GM21528 (cell line): ENCODE results near the gene FADS3.

Source experiments
- ATAC-seq: cut with Tn5 transposase; IDR thresholded peaks from one replicate; pipeline ENCODE4 v1.9.1; 2021; ENCODE audit warnings: mild to moderate bottlenecking, moderate library complexity; ENCODE audit not compliant: unreplicated experiment, low FRiP score

Gene FADS3

GRCh38 chr11:61914471-61915171 lies 23.3 kb upstream of the FADS3 start:
- no peak for ATAC-seq

- ATAC-seq, result no peak
These were observed 22.5 kb upstream of the FADS3 start for GRCh38 chr11:61913699-61914395.

GRCh38 chr11:61912991-61913698 lies 21.8 kb upstream of the FADS3 start:
- no peak for ATAC-seq

GRCh38 chr11:61912530-61912898 lies 21.2 kb upstream of the FADS3 start:
- no peak for ATAC-seq

GRCh38 chr11:61911701-61912529 lies 20.6 kb upstream of the FADS3 start:
- ATAC-seq, result no peak

- no peak for ATAC-seq
These were observed 19.9 kb upstream of the FADS3 start for GRCh38 chr11:61911128-61911700.

GRCh38 chr11:61910187-61911127 lies 19.1 kb upstream of the FADS3 start:
- ATAC-seq, result no peak

GRCh38 chr11:61908730-61909316 lies 17.5 kb upstream of the FADS3 start:
- no peak for ATAC-seq

- ATAC-seq, result no peak
These were observed 16.8 kb upstream of the FADS3 start for GRCh38 chr11:61907871-61908729.

- no peak for ATAC-seq
These were observed 15.9 kb upstream of the FADS3 start for GRCh38 chr11:61907282-61907681.

- ATAC-seq, result no peak
These were observed 15.2 kb upstream of the FADS3 start for GRCh38 chr11:61906522-61906909.

GRCh38 chr11:61905801-61906521 lies 14.6 kb upstream of the FADS3 start:
- no peak for ATAC-seq

GRCh38 chr11:61905067-61905696 lies 13.8 kb upstream of the FADS3 start:
- no peak for ATAC-seq

GRCh38 chr11:61904539-61905048 lies 13.2 kb upstream of the FADS3 start:
- no peak for ATAC-seq

GRCh38 chr11:61903845-61904244 lies 12.5 kb upstream of the FADS3 start:
- ATAC-seq, result no peak

GRCh38 chr11:61902313-61902712 lies 11.0 kb upstream of the FADS3 start:
- no peak for ATAC-seq

- ATAC-seq, result no peak
These were observed 10.1 kb upstream of the FADS3 start for GRCh38 chr11:61901397-61901796.
